Vagina (tissue), 2 donors: ENCODE data around the gene UNKL.

ENCODE experiments used
- POLR2A ChIP-seq, 2 donors: fragments of 450-650 bp; IDR thresholded peaks; one replicate each; pipeline ENCODE4 v1.6.1; 2017; ENCODE audit warnings: antibody characterized with exemption in 2 of 2, mild to moderate bottlenecking in 2 of 2, moderate library complexity in 2 of 2
- POLR2AphosphoS5 ChIP-seq, 2 donors: sonication (generic); formaldehyde crosslinking; IDR thresholded peaks; one replicate each; pipeline ENCODE4 v1.9.0; 2017; ENCODE audit warnings: antibody characterized with exemption in 2 of 2, mild to moderate bottlenecking in 2 of 2, low read depth in 1 of 2; ENCODE audit not compliant: insufficient read depth in 1 of 2
- TF ChIP-seq, protein P1 (sequence below), 3 experiments: fragments of 450-650 bp in 2 of 3; fragments of 200-600 bp in 1 of 3; sonication (generic) in 1 of 3; IDR thresholded peaks; one replicate each; pipeline ENCODE4 v1.5.1; 2017 to 2019; ENCODE audit warnings: antibody characterized with exemption in 3 of 3, mild to moderate bottlenecking in 2 of 3, moderate library complexity in 2 of 3

DNA sequence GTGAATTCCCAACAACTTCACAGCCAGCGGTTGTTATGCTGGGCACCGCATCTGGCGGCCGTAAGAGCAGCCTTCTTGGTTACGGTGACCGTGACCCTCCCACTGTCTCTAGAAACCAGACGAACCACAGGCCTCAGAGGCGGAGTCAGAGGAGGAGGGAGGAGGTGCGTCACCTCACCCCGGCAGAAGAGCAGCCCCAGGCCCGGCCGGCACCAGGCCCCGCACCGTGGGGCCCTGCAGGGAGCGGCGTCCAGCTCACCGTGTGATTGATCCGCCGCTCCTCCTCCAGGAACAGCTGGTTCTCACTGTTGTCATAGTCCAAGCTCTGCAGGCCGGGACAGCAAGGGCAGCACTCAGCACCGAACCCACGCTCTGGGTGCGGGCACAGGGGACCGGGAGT, 46.6 kb upstream of the UNKL start:
- TF ChIP-seq, protein P1, sequence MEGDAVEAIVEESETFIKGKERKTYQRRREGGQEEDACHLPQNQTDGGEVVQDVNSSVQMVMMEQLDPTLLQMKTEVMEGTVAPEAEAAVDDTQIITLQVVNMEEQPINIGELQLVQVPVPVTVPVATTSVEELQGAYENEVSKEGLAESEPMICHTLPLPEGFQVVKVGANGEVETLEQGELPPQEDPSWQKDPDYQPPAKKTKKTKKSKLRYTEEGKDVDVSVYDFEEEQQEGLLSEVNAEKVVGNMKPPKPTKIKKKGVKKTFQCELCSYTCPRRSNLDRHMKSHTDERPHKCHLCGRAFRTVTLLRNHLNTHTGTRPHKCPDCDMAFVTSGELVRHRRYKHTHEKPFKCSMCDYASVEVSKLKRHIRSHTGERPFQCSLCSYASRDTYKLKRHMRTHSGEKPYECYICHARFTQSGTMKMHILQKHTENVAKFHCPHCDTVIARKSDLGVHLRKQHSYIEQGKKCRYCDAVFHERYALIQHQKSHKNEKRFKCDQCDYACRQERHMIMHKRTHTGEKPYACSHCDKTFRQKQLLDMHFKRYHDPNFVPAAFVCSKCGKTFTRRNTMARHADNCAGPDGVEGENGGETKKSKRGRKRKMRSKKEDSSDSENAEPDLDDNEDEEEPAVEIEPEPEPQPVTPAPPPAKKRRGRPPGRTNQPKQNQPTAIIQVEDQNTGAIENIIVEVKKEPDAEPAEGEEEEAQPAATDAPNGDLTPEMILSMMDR (IDR thresholded peaks at IDR 0.05) = no peak
- TF ChIP-seq POLR2A (IDR thresholded peaks at IDR 0.05) = no peak
- peak in 1 of 2 donors; percentile 20 for TF ChIP-seq POLR2AphosphoS5 (IDR thresholded peaks at IDR 0.05; ENCODE audit: insufficient read depth in 1 of 2, low read depth in 1 of 2)
